Tibial nerve (tissue), 4 donors: ENCODE data around the gene PSMF1. TPM values are rescaled to one million over a fixed set of nuclear protein-coding genes. Genes with fewer than 3 reads are reported as not detected.
A peak's percentile ranks its signal among the peaks of the same experiment; 100 is the strongest.

Experiments used
- DNase-seq, 2 donors: peaks; one replicate each; pipeline ENCODE4 v3.0.0-alpha.2; 2019; ENCODE audit warnings: low spot score in 2 of 2
- H3K27ac ChIP-seq, 4 donors: fragments of 200-600 bp; sonication (generic) in 3 of 4; one replicate each; pipeline ENCODE4 v1.5.1; 2017 to 2019; ENCODE audit warnings: mild to moderate bottlenecking in 1 of 4
- H3K27me3 ChIP-seq, 2 donors: fragments of 200-600 bp; sonication (generic) in 1 of 2; one replicate each; pipeline versions ENCODE4 v1.5.1 to v1.6.0; 2017 to 2019
- H3K36me3 ChIP-seq, 3 donors: fragments of 200-600 bp; sonication (generic); one replicate each; pipeline ENCODE4 v1.5.1; 2018 to 2019
- H3K4me1 ChIP-seq, 4 donors: fragments of 200-600 bp; sonication (generic) in 3 of 4; one replicate each; pipeline ENCODE4 v1.5.1; 2017 to 2019
- H3K4me3 ChIP-seq, 4 donors: fragments of 200-600 bp; sonication (generic) in 3 of 4; one replicate each; pipeline ENCODE4 v1.5.1; 2017 to 2019; ENCODE audit warnings: mild to moderate bottlenecking in 1 of 4, moderate library complexity in 1 of 4
- H3K9me3 ChIP-seq, 4 donors: fragments of 200-600 bp; sonication (generic) in 3 of 4; one replicate each; pipeline ENCODE4 v1.5.1; 2017 to 2019
- CTCF ChIP-seq, 5 experiments: fragments of 200-600 bp in 3 of 5; fragments of 450-650 bp in 2 of 5; sonication (generic) in 3 of 5; IDR thresholded peaks; one replicate each; pipeline ENCODE4 v1.5.1; 2016 to 2019; ENCODE audit warnings: antibody characterized with exemption in 5 of 5, mild to moderate bottlenecking in 3 of 5, moderate library complexity in 2 of 5
- EP300 ChIP-seq, 2 donors: sonication (generic); formaldehyde crosslinking; IDR thresholded peaks; one replicate each; pipeline ENCODE4 v1.6.1; 2017; ENCODE audit warnings: antibody characterized with exemption in 2 of 2, mild to moderate bottlenecking in 1 of 2
- POLR2A ChIP-seq, 2 donors: fragments of 450-650 bp; IDR thresholded peaks; one replicate each; pipeline ENCODE4 v1.6.1; 2017; ENCODE audit warnings: antibody characterized with exemption in 2 of 2, mild to moderate bottlenecking in 2 of 2, moderate library complexity in 2 of 2
- WGBS, 2 donors: methylation state at CpG; one replicate each; pipeline ENCODE4 v1.1.5; 2018; 5-methylcytosine and 5-hydroxymethylcytosine counted together
- total RNA-seq, 4 donors: library from RNA; depleted of rRNA; stranded (reverse); fragments of >200 nt; gene quantifications; one replicate each; pipeline ENCODE4 v1.1.0, GENCODE V29; 2016

The PSMF1 gene
- total RNA-seq, 4 donors from 2014 or later, result 70.2 to 140 (median 112) TPM

GRCh38 chr20:1182106-1182505 lies 63.7 kb downstream of the PSMF1 start:
- no peaks in the 10 kb centered on the region for H3K9me3 ChIP-seq
- no peak for DNase-seq
- 37 to 41% methylated on average over 4 of the region's 4 CpGs for WGBS, 2 donors
- peaks cover 0 to 21% (median 0%) of the 10 kb centered on the region in 3 donors for H3K36me3 ChIP-seq
- H3K4me1 ChIP-seq, result peaks cover 0 to 20% (median 6%) of the 10 kb centered on the region in 4 donors
- no peak overlapping the region for H3K4me3 ChIP-seq
- no peak overlapping the region for H3K27ac ChIP-seq
- TF ChIP-seq EP300 (IDR thresholded peaks at IDR 0.05) (no peak), POLR2A (IDR thresholded peaks at IDR 0.05) (no peak), CTCF (IDR thresholded peaks at IDR 0.05) (no peak)
- H3K27me3 ChIP-seq, result peaks cover 0 to 28% of the 10 kb centered on the region in 2 donors

GRCh38 chr20:1183153-1183552 lies 64.8 kb downstream of the PSMF1 start:
- no peak for TF ChIP-seq EP300 (IDR thresholded peaks at IDR 0.05)
- no peak for TF ChIP-seq CTCF (IDR thresholded peaks at IDR 0.05)
- TF ChIP-seq POLR2A (IDR thresholded peaks at IDR 0.05), result no peak
- WGBS, 2 donors, result 61 to 63% methylated on average over 6 of the region's 6 CpGs
- no peak overlapping the region for H3K4me3 ChIP-seq

GRCh38 chr20:1184260-1184637 lies 65.8 kb downstream of the PSMF1 start:
- Histone ChIP-seq H3K27ac (no peak overlapping the region), H3K9me3 (no peaks in the 10 kb centered on the region), H3K36me3 (peaks cover 0 to 13% (median 0%) of the 10 kb centered on the region in 3 donors), H3K27me3 (peaks cover 0 to 33% of the 10 kb centered on the region in 2 donors), H3K4me3 (peak overlapping the region in 2 of 4 donors; percentile 36 to 59), H3K4me1 (peaks cover 0 to 20% (median 6%) of the 10 kb centered on the region in 4 donors)
- WGBS, 2 donors, result 30 to 37% methylated on average over 9 to 10 of the region's 13 CpGs
- TF ChIP-seq CTCF (IDR thresholded peaks at IDR 0.05), result no peak
- TF ChIP-seq EP300 (IDR thresholded peaks at IDR 0.05), result no peak
- TF ChIP-seq POLR2A (IDR thresholded peaks at IDR 0.05), result no peak
- DNase-seq, result no peak

More at GRCh38 chr20:1183153-1183552, 64.8 kb downstream of the PSMF1 start:
- Histone ChIP-seq H3K9me3 (no peaks in the 10 kb centered on the region), H3K4me1 (peaks cover 0 to 20% (median 6%) of the 10 kb centered on the region in 4 donors), H3K27ac (no peak overlapping the region), H3K27me3 (peaks cover 0 to 33% of the 10 kb centered on the region in 2 donors), H3K36me3 (peaks cover 0 to 13% (median 0%) of the 10 kb centered on the region in 3 donors)
- no peak for DNase-seq

- DNase-seq, result no peak
- H3K36me3 ChIP-seq, result peaks cover 0 to 13% (median 0%) of the 10 kb centered on the region in 3 donors
- no peaks in the 10 kb centered on the region for H3K9me3 ChIP-seq
- H3K27ac ChIP-seq, result peak within 1 kb of the TSS in 2 of 4 donors; percentile 34 to 69
- H3K4me1 ChIP-seq, result peaks cover 0 to 20% (median 6%) of the 10 kb centered on the region in 4 donors
- WGBS, 2 donors, result 3% methylated on average over 27 to 36 of the region's 76 CpGs
- TF ChIP-seq EP300 (IDR thresholded peaks at IDR 0.05) (no peak), CTCF (IDR thresholded peaks at IDR 0.05) (no peak), POLR2A (IDR thresholded peaks at IDR 0.05) (no peak)
- H3K27me3 ChIP-seq, result peaks cover 0 to 33% of the 10 kb centered on the region in 2 donors
- peak within 1 kb of the TSS; percentile 26 to 59 (median 32) for H3K4me3 ChIP-seq
Observed at GRCh38 chr20:1184638-1185315, 66.4 kb downstream of the PSMF1 start, which contains the start of gene TMEM74B. Gene TMEM74B (minus strand): TSS chr20:1184981. CDS start chr20:1183801, 1,180 bp downstream.

- Histone ChIP-seq H3K36me3 (peaks cover 0 to 12% (median 0%) of the 10 kb centered on the region in 3 donors), H3K4me3 (peak overlapping the region; percentile 26 to 59 (median 32)), H3K4me1 (peaks cover 0 to 20% (median 6%) of the 10 kb centered on the region in 4 donors), H3K27ac (peak overlapping the region in 2 of 4 donors; percentile 34 to 69), H3K9me3 (no peaks in the 10 kb centered on the region), H3K27me3 (peaks cover 0 to 33% of the 10 kb centered on the region in 2 donors)
- WGBS, 2 donors, result 0% methylated on average over 3 to 5 of the region's 54 CpGs
- TF ChIP-seq CTCF (IDR thresholded peaks at IDR 0.05) (no peak), POLR2A (IDR thresholded peaks at IDR 0.05) (no peak), EP300 (IDR thresholded peaks at IDR 0.05) (no peak)
- no peak for DNase-seq
Observed at GRCh38 chr20:1185316-1185741, 66.9 kb downstream of the PSMF1 start.
